KBM-7 (cell line): ENCODE measurements around the gene TIGD1.

Experiments used
- DNase-seq: peaks from one replicate; pipeline ENCODE4 v3.0.0-alpha.2; 2015
- in situ Hi-C: fragments of 300-500 bp; cut with MboI; formaldehyde crosslinking; loops from 2 replicates; pipeline ENCODE4 v1.14.3; 2020; ENCODE audit warnings: low sequenced_read_pairs, low pct_unique_long_range_greater_than_20kb, mixed read lengths

Gene TIGD1

DNA sequence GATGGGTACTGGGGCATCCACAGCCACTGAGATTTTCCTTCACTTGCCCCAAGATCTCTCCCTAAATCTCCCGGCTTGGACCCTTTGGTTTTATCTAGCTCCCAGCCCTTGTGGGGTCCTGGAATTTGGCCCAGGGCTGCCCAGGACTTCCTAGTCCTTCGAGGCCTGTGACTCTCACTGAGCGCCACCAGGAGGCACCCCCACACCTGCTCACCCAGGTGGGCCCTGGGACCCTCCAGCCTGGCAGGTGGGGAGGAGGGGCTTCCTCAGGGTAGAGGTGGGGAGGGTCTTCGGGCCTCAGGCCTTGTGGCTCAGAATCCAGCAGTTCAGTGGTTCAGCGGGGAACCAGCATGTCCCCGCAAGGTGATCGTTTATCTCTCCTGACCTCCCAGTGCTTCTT is 42.1 kb downstream of the TIGD1 start:
- in situ Hi-C loops: no loop called here

DNA sequence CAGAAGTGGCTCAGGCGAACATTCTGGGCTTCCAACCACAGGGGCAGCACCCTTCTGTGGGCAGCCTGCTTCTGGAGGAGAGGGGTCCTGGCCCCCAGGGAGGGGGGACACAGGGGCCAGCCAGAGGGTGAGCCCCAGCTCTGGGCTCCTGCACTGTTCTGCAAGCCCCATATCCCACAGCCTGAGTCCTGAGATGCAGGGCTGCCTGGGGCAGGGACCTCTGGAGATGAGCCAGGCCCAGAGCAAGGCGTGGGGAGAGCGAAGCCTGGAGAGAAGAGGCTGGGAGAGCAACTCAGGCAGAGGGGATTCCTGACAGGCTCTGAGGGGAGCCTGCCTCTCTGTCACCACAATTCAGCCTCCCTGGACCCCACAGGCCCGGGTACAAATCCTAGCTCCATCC is 43.6 kb downstream of the TIGD1 start:
- DNase-seq: no peak
- in situ Hi-C loops: no loop called here

More for the DNA sequence above, 42.1 kb downstream of the TIGD1 start:
- no peak for DNase-seq

DNA sequence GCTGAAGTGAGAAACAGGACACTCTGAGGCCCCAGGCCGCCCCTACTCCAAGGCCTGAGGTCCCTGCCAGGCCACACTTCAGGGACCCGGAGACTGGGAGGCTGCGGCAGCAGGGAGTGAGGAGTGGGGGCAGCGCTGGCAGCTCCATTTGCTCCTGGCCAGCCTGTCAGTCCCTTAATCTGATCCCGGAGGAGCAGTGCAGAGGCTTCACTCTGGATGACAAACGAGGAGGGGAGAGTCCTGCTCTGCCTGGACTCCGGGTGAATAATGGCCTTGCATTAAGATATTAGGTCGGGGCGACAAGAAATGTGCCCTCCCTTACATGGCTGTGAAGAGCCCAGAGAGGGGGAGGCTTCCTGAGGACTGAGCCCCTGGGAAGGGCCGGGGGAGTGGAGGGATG is 44.5 kb downstream of the TIGD1 start:
- no peak for DNase-seq
- in situ Hi-C loops: no loop called here

DNA sequence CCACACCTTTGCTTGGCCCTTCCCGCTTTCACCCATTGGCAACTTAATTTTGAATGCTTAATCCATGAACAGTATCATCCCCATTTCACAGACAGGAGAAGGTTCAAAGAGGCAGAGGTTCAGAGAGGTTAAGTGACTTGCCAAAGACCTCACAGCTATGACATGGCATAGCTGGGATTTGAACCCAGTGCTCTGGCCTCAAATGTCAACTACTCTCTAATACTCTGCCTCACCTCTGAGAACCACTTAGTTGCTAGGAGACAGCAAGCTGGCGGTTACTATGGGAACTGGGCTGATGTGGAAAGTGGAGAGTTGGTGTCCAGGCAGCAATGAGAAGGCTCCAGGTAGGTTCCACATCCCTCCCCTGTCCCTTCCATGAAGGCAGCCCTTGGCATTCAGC is 45.9 kb downstream of the TIGD1 start:
- in situ Hi-C loops: no loop called here
- DNase-seq: no peak

DNA sequence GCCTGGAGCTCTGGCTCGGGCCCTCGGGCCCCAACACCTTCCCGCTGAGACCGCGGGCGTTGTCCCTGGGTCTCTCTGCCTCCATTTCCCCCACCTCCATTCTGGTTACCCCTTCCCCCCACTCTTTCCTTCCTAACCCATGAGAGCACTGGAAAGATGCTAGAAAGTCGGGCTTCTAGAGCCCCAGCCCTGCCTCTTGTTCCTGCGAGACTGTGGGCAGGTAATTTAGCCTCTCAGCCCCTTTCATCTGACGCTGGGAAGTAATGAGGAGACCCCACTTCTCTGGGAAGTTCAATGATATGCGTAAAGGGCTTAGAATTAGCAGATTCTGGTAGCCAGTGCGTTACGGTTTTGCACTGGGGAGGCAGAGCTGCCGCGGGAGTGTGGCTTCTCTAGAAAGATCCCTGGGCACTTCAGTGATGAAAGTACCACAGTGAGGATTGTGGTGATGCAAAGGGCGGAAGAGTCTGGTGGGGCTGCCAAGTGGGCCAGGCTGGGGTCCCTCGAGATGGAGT is 46.5 kb downstream of the TIGD1 start:
- no peak for DNase-seq
- in situ Hi-C loops: no loop called here

DNA sequence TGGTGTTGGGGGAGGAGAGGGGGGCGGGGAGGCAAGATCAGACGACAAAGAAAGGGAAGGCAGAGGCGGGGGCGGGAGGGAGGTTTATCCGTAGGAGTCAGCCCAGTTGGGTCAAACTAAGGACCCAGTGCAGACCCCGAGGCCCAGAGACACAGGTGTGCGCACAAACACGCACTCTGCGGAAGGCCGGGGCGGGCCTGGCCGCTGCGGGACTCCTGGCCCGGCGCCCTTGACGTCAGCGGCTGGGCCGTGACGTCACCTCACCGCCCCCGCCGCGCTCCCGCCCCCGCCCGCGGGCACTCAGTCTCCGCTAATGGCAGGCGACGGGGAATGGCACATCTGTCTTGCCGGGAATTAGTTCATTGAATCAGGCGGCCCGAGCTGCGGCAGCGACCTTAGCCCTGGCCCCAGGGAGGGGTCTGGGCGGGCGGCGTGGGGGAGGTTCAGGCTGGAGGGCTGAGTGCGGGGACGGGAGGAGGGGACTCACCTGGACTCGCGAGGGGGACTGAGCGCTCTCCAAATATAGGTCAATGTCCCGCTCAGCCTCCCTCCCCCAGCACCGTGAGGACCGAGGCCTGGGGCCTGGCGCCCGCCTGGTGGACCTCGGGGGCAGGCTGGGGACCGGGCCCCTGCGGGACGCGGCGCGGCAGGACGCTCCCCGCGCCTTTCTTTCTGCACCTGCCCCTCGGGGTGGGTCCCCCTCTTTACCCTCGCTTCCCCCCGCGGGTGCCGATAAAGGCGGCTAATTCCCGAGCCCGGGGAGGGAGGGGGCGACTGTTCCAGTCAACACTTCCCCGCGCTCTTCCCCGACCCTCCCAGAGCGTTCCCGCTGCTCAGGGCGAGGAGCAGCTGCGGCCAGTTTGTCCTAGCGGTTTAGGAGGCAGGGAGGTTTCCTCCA is 47.2 kb downstream of the TIGD1 start:
- DNase-seq: no peak
- in situ Hi-C loops: no loop called here

DNA sequence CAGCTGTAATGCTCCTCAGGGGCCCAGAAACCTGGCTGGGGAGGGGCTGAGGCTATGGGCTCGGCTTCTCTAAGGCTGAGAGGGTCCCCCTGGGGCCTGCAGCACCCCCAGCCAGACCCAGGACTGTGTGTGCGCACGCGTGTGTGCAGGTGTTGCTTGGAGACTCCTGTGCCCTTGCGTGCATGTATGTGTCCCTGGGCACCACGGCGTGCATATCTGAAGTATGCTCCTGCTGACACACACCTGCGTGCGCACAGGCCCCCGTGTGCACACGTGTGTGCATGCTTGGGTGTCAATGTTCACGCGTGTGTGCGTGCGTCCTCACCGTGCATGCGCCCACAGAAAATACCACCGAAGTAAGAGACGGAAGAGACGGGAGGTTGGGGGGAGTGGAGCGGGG is 47.8 kb downstream of the TIGD1 start:
- in situ Hi-C loops: no loop called here

DNA sequence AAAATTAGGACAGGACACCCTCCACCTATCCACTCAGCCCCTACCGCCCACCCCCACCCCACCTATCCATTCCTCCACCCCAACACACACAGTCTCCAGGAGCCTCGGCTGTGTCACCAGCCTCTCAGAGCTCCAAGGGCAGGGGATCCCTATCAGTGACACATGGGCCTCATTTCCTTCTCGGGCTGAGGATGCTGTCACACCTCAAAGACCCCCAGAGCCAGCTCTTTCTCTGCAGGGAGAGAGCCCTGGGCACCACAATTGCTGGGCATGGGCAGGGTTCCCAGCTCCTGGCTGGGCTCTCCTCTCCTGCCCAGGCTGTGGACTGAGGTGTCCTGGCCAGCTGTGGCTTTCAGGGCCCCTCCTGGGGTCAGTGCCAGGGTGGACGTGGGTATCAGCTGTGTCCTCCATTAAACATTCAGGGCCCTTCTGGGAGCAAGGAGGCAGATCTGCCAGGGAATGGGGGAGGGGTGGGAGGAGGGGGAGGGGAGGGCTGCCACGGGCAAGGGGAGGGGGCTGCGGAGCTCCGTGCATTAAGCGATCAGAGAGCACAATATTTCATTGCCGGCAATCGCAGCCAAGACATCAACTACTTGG is 48.5 kb downstream of the TIGD1 start:
- in situ Hi-C loops: no loop called here
- no peak for DNase-seq

More for the DNA sequence above, 47.8 kb downstream of the TIGD1 start:
- no peak for DNase-seq

DNA sequence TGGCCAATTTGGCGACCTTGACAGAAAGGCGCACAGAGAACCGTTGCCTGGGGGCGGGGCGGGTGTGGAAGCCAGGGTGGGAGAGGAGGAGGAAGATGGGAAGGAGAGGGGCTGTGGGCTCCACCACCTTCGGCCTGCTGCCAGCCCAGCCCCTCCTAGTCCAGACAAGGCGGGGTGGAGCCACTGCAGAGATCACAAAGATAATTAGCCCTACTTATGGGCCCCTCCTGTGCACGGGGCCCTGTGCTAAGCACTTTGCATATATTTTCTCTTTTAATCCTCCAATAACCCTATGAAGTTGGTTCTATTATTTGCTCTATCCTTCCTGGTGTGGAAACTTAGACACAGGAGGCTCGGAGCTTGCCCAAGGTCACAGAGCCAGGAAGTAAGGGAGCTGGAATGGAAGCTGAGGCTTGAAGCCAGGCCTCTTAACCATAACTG is 49.0 kb downstream of the TIGD1 start:
- in situ Hi-C loops: no loop called here
- no peak for DNase-seq

DNA sequence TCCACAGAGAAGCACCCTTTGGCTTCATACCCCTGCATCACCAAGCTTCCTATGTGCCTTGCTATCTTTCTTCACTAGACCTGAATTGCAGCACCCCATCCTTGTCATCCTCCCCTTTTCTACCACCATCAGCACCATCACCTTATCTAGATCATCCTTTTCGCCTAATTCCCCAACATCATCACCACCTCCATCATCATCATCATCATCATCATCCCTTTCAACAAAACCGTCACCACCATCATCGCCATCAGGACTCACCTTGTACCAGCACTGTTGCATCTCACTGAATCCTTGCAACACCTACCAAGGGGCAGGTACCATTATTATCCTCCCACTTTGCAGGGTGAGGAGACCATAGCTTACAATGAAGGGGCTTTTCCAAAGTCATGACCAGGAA is 51.9 kb downstream of the TIGD1 start:
- in situ Hi-C loops: no loop called here
- DNase-seq: no peak
